ELF-1 (cell line): ENCODE data around the gene PCDHGA6.
"Not testable (repeated sequence)": the region's sequence is repeated elsewhere in the genome, so short reads cannot be mapped to it uniquely, and the experiment has no call there.

Experiments used
- DNase-seq: peaks from one replicate; pipeline ENCODE4 v3.0.0-alpha.2; 2016; ENCODE audit warnings: low read depth, low spot score

Gene PCDHGA6

DNA sequence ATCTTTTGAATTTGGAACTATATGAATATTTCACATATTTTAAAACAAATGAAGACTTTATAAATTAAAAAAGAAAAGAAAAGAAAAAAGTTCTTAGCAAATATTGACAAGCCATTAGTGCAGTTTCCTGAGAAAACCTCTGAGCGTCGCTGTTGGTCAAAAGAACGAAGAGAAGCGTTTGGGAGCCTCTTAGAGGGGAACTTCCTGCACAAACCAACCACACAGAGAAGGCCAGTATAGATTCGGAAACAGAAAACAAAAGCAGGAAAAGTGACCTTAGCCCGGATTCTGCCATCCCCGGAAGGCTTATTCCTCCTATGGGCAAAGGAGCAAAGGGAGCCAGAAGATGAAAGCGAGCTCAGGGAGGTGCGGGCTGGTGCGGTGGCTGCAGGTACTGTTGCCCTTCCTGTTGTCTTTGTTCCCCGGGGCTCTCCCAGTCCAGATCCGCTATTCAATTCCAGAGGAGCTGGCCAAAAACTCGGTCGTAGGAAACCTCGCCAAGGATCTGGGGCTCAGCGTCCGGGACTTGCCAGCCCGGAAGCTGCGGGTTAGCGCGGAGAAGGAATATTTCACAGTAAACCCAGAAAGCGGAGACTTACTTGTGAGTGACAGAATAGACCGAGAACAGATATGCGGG lies 13.8 kb upstream of the PCDHGA6 start, which contains the start of gene PCDHGB2:
PCDHGB2 (plus strand) TSS at position 205 of the 637 bp plus-strand sequence; CDS start at position 347, 142 bp downstream.
- DNase-seq = no peak

GRCh38 chr5:141360685-141361084 lies 13.0 kb upstream of the PCDHGA6 start:
- no peak for DNase-seq

DNA sequence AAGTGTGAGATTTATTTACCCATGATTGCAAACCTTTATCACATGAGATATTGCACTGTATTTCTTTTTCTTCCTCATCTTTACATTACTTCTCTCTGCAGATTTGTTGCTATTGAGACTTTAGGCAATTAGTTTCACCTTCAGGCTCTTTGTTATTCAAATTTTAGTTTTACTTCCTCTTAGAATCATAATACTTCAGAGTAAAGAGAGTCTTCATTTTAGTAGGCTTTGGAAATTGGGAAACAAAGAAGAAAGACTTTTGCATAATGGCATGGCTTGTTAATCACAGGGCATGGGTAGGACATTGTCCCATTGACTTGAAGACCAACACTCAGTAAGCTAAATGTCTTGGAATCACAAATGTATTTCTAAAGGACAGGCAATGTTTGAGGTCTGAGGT lies 11.0 kb upstream of the PCDHGA6 start:
- DNase-seq = no peak

- no peak for DNase-seq
These were observed 9.6 kb upstream of the PCDHGA6 start, which contains the start of gene PCDHGA5 for GRCh38 chr5:141363952-141364660. Gene PCDHGA5, plus strand, starts transcription at chr5:141364162. Its CDS starts 169 bp downstream, at chr5:141364331.

- no peak for DNase-seq
These were observed 7.4 kb upstream of the PCDHGA6 start for GRCh38 chr5:141366016-141366896.

GRCh38 chr5:141369994-141370848 lies 3.5 kb upstream of the PCDHGA6 start, which contains the start of gene PCDHGB3:
Gene PCDHGB3, plus strand, starts transcription at chr5:141370242. Its CDS starts 153 bp downstream, at chr5:141370395.
- DNase-seq = no peak

DNA sequence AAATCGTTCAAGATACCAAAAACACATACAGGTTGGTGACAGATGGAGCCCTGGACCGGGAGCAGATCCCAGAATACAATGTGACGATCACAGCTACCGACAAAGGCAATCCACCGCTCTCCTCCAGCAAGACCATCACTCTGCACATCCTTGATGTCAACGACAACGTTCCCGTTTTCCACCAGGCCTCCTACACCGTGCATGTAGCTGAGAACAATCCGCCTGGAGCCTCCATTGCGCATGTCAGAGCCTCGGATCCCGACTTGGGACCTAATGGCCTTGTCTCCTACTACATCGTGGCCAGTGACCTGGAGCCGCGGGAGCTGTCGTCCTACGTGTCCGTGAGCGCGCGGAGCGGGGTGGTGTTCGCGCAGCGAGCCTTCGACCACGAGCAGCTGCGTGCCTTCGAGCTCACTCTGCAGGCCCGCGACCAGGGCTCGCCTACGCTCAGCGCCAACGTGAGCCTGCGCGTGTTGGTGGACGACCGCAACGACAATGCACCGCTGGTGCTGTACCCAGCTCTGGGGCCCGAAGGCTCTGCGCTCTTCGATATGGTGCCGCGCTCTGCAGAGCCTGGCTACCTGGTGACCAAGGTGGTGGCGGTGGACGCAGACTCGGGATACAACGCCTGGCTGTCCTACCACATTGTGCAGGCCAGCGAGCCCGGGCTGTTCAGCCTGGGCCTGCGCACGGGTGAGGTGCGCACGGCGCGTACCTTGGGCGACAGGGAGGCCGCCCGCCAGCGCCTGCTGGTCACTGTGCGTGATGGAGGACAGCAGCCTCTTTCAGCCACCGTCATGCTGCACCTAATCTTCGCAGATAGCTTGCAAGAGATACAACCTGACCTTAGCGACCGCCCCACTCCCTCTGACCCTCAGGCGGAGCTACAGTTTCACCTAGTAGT lies 1.9 kb upstream of the PCDHGA6 start:
- no peak for DNase-seq

- no peak for DNase-seq
These were observed 936 bp downstream of the PCDHGA6 start for GRCh38 chr5:141374627-141375026.

DNA sequence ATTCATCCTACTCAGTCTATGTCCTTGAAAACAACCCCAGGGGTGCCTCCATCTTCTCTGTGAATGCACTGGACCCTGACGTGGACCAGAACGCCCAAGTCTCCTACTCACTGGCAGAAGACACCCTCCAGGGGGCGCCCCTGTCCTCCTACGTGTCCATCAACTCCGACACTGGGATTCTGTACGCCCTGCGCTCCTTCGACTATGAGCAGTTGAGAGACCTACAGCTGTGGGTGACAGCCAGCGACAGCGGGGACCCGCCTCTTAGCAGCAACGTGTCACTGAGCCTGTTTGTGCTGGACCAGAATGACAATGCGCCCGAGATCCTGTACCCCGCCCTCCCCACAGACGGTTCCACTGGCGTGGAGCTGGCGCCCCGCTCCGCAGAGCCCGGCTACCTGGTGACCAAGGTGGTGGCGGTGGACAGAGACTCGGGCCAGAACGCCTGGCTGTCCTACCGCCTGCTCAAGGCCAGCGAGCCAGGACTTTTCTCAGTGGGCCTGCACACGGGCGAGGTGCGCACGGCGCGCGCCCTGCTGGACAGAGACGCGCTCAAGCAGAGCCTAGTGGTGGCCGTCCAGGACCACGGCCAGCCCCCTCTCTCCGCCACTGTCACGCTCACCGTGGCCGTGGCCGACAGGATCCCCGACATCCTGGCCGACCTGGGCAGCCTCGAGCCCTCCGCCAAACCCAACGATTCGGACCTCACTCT lies 1.9 kb downstream of the PCDHGA6 start:
- DNase-seq = not testable (repeated sequence)

DNA sequence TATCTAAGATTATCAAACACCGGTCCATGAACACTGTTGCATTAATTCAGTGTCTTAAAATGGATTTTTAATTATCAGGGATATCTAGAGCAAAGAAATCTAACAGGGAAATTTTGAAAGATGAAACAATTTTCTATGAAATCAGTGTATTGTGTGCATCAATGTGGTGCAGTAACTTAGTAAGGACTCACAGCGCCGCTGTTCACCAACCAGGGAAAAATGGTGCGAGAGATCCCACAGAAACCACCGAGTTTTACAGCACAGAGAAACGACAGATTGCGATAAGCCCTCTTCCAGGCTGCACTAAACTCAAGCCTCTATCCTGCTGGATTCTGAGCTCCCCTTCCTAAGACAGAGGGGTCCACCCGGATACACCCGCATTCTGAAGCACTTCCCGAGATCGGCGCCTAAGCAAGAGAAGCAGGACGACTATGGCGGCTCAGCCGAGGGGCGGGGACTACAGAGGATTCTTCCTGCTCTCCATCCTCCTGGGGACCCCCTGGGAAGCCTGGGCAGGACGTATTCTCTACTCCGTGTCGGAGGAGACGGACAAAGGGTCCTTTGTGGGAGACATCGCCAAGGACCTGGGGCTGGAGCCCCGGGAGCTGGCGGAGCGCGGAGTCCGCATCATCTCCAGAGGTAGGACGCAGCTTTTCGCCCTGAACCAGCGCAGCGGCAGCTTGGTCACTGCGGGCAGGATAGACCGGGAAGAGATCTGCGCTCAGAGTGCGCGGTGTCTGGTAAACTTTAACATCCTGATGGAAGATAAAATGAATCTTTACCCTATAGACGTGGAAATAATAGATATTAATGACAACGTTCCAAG lies 9.0 kb downstream of the PCDHGA6 start, which contains the start of gene PCDHGA7:
PCDHGA7 (plus strand) TSS at position 274 of the 826 bp plus-strand sequence; CDS start at position 432, 158 bp downstream.
- DNase-seq = peak; percentile 33

- no peak for DNase-seq
These were observed 9.7 kb downstream of the PCDHGA6 start for GRCh38 chr5:141383345-141383744.

DNA sequence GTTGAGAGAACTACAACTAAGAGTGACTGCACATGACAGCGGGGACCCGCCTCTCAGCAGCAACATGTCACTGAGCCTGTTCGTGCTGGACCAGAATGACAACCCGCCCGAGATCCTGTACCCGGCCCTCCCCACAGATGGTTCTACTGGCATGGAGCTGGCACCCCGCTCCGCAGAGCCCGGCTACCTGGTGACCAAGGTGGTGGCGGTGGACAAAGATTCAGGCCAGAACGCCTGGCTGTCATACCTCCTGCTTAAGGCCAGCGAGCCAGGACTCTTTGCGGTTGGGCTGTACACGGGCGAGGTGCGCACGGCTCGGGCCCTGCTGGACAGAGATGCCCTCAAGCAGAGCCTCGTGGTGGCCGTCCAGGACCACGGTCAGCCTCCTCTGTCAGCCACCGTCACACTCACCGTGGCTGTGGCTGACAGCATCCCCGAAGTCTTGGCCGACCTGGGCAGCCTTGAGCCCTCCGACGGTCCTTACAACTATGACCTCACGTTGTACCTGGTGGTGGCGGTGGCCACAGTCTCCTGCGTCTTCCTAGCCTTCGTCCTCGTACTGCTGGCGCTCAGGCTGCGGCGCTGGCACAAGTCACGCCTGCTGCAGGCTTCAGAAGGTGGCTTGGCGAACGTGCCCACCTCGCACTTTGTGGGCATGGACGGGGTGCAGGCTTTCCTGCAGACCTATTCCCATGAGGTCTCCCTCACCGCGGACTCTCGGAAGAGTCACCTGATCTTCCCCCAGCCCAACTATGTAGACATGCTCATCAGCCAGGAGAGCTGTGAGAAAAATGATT lies 11.0 kb downstream of the PCDHGA6 start:
- DNase-seq = no peak

DNA sequence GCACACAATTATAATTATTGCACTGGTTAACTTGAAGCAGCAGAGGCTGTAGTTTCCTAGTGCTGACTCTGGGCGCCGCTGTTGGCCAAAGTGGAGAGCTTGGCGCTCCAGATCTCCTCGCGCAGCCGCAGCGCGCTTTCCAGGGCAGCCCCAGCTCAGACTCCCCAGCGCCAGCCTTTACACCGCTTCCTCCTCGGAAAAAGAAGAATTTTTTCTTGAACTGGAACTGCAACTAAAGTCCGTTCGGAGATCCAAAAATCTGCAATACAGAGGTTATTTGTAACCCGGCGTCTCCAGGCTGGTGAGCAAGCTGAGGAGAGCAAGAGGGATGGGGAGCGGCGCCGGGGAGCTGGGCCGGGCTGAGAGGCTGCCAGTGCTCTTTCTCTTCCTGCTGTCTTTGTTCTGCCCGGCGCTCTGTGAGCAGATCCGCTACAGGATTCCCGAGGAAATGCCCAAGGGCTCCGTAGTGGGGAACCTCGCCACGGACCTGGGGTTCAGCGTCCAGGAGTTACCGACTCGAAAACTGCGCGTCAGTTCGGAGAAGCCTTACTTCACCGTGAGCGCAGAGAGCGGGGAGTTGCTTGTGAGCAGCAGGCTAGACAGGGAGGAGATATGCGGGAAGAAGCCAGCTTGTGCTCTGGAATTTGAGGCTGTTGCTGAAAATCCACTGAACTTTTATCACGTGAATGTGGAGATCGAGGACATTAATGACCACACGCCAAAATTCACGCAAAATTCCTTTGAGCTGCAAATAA lies 14.0 kb downstream of the PCDHGA6 start, which contains the start of gene PCDHGB4:
PCDHGB4 (plus strand) TSS at position 142 of the 755 bp plus-strand sequence; CDS start at position 329, 187 bp downstream.
- peak; percentile 77 for DNase-seq

DNA sequence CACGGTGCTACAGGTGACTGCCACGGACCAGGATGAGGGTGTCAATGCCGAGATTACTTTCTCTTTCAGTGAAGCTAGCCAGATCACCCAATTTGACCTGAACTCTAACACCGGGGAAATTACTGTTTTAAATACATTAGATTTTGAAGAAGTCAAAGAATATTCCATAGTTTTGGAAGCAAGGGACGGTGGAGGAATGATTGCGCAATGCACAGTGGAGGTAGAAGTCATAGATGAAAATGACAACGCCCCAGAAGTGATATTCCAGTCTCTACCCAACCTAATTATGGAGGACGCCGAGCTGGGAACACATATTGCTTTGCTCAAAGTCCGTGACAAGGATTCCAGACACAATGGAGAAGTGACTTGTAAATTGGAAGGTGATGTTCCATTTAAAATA lies 15.0 kb downstream of the PCDHGA6 start:
- no peak for DNase-seq

DNA sequence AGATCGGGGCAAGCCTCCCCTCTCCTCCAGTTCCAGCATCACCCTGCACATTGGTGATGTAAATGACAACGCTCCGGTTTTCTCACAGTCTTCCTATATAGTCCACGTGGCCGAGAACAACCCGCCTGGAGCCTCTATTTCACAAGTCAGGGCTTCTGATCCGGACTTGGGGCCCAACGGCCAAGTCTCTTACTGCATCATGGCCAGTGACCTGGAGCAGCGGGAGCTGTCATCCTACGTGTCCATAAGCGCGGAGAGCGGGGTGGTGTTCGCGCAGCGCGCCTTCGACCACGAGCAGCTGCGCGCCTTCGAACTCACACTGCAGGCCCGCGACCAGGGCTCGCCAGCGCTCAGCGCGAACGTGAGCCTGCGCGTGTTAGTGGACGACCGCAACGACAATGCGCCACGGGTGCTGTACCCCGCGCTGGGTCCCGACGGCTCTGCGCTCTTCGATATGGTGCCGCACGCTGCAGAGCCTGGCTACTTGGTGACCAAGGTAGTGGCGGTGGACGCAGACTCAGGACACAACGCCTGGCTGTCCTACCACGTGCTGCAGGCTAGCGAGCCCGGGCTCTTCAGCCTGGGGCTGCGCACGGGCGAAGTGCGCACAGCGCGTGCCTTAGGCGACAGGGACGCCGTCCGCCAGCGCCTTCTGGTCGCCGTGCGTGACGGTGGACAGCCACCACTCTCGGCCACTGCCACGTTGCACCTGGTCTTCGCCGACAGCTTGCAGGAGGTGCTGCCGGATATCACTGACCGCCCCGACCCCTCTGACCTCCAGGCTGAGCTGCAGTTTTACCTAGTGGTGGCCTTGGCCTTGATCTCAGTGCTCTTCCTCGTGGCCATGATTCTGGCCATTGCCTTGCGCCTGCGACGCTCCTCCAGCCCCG lies 15.7 kb downstream of the PCDHGA6 start:
- no peak for DNase-seq
